GM18909 (cell line): Measurements from ENCODE around the gene EIF4E1B.

Source experiments
- ATAC-seq: cut with Tn5 transposase; IDR thresholded peaks from one replicate; pipeline ENCODE4 v1.9.1; 2021; ENCODE audit warnings: mild to moderate bottlenecking; ENCODE audit not compliant: unreplicated experiment, poor library complexity

EIF4E1B gene

GRCh38 chr5:176601901-176602482 lies 28.5 kb upstream of the EIF4E1B start:
- no peak for ATAC-seq

- no peak for ATAC-seq
Measured at GRCh38 chr5:176603091-176603490, 27.4 kb upstream of the EIF4E1B start.

GRCh38 chr5:176606032-176606431 lies 24.4 kb upstream of the EIF4E1B start:
- no peak for ATAC-seq

GRCh38 chr5:176606875-176607274 lies 23.6 kb upstream of the EIF4E1B start:
- ATAC-seq: no peak

GRCh38 chr5:176608142-176608705 lies 22.3 kb upstream of the EIF4E1B start:
- ATAC-seq: no peak

- peak; percentile 25 for ATAC-seq
Measured at GRCh38 chr5:176608937-176609723, 21.3 kb upstream of the EIF4E1B start.

GRCh38 chr5:176609724-176610434 lies 20.6 kb upstream of the EIF4E1B start, which contains the start of gene GPRIN1:
Gene GPRIN1 (minus strand): TSS chr5:176610156. CDS start chr5:176599834, 10,322 bp downstream.
- ATAC-seq: peak; percentile 75

- no peak for ATAC-seq
Measured at GRCh38 chr5:176610435-176610773, 20.1 kb upstream of the EIF4E1B start.

- ATAC-seq: no peak
Measured at GRCh38 chr5:176611435-176611834, 19.0 kb upstream of the EIF4E1B start.

- ATAC-seq: no peak
Measured at GRCh38 chr5:176612008-176612407, 18.5 kb upstream of the EIF4E1B start.

GRCh38 chr5:176612855-176613254 lies 17.6 kb upstream of the EIF4E1B start:
- ATAC-seq: no peak

- ATAC-seq: no peak
Measured at GRCh38 chr5:176614805-176615478, 15.5 kb upstream of the EIF4E1B start.

- no peak for ATAC-seq
Measured at GRCh38 chr5:176616511-176616910, 14.0 kb upstream of the EIF4E1B start.

- no peak for ATAC-seq
Measured at GRCh38 chr5:176618783-176619182, 11.7 kb upstream of the EIF4E1B start.

GRCh38 chr5:176619203-176619568 lies 11.3 kb upstream of the EIF4E1B start:
- peak; percentile 69 for ATAC-seq

GRCh38 chr5:176619569-176620332 lies 10.7 kb upstream of the EIF4E1B start:
- ATAC-seq: no peak

GRCh38 chr5:176620333-176620981 lies 10.0 kb upstream of the EIF4E1B start:
- no peak for ATAC-seq

- ATAC-seq: no peak
Measured at GRCh38 chr5:176621661-176622079, 8.8 kb upstream of the EIF4E1B start.

- no peak for ATAC-seq
Measured at GRCh38 chr5:176624142-176624541, 6.3 kb upstream of the EIF4E1B start.
